Midbrain (tissue), 1 donor: Measurements from ENCODE around the gene ZAP70.

ENCODE experiments used
- DNase-seq: peaks from one replicate; lab custom pipeline; 2025; lab: John Stamatoyannopoulos, UW

Gene ZAP70

GRCh38 chr2:97788986-97789644, 75.7 kb downstream of the ZAP70 start:
- no peak for DNase-seq
